Glutamatergic neuron (in vitro differentiated cells): ENCODE data around the gene SERPINH1. TPM values are rescaled to one million over a fixed set of nuclear protein-coding genes. Genes with fewer than 3 reads are reported as not detected.

ENCODE experiments used
- DNase-seq: peaks from one replicate; pipeline ENCODE4 v3.0.0; 2022
- H3K27ac Mint-ChIP-seq: one replicate; pipeline ENCODE4 v1.8.0; 2020; ENCODE audit warnings: mild to moderate bottlenecking, mixed read lengths, inconsistent platforms; ENCODE audit not compliant: unreplicated experiment
- H3K27me3 Mint-ChIP-seq: one replicate; pipeline ENCODE4 v1.8.0; 2020; ENCODE audit warnings: mild to moderate bottlenecking, moderate library complexity, mixed read lengths, inconsistent platforms; ENCODE audit not compliant: unreplicated experiment
- H3K36me3 Mint-ChIP-seq: one replicate; pipeline ENCODE4 v1.8.0; 2020; ENCODE audit warnings: mild to moderate bottlenecking, mixed read lengths, inconsistent platforms; ENCODE audit not compliant: unreplicated experiment
- H3K4me1 Mint-ChIP-seq: one replicate; pipeline ENCODE4 v1.8.0; 2020; ENCODE audit warnings: mild to moderate bottlenecking, low read depth, mixed read lengths, inconsistent platforms; ENCODE audit not compliant: unreplicated experiment
- H3K4me3 Mint-ChIP-seq: one replicate; pipeline ENCODE4 v1.8.0; 2020; ENCODE audit warnings: mild to moderate bottlenecking, mixed read lengths, inconsistent platforms; ENCODE audit not compliant: unreplicated experiment
- H3K9me3 Mint-ChIP-seq: one replicate; pipeline ENCODE4 v1.8.0; 2020; ENCODE audit warnings: mild to moderate bottlenecking, moderate library complexity, mixed read lengths, inconsistent platforms; ENCODE audit not compliant: unreplicated experiment
- total RNA-seq: library from RNA; stranded (reverse); fragmentation: NEBNext Ultra II Directional; extraction: Animal tissue kit (Norgen Biotek cat#: 25700); gene quantifications from one replicate; pipeline ENCODE4 v1.2.1, GENCODE V29; 2021; ENCODE audit not compliant: unreplicated experiment
- TF ChIP-seq, protein P1 (sequence below): fragments of 200-600 bp; sonication (generic); IDR thresholded peaks from one replicate; pipeline ENCODE4 v1.5.0; 2021; ENCODE audit not compliant: partially characterized antibody, unreplicated experiment

The SERPINH1 gene
- total RNA-seq, 1 donor from 2014 or later = 35.0 TPM

DNA sequence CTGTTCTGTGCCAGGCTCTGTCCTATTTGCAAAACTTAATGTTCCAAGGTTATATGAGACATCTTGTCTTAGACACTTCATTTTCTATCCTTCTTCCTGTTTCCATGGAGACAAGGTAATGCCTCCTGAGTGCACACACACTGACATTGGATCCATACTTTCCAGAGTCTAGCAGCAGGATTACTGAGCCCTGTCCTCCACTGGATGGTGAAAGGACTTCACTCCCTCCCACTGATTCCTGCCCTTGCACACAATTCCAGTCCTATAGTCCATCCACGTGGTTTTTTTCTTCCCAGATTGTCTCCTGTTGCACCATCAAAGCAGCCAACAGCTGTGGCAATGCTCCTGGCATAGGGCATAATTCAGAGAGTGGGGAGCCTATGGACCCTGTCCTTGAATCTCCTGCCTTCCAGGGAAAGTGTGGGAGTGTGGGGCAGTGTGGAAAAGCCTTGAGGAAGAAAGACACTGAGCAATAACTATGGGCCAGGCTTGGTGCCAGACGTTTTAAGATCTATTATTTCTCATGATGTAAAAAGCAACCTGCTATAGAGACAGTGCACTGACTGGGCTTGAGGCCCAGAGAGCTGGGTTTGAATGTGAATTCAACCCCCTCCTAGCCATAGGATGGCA is 31.3 kb downstream of the SERPINH1 start:
- Mint-ChIP-seq H3K27me3 (peaks cover 14% of the 10 kb centered on the region), H3K4me3 (no peak overlapping the region), H3K36me3 (no peaks in the 10 kb centered on the region), H3K9me3 (peaks cover 19% of the 10 kb centered on the region), H3K27ac (peak overlapping the region; percentile 42), H3K4me1 (peaks cover 39% of the 10 kb centered on the region)
- DNase-seq = no peak
- TF ChIP-seq, protein P1, sequence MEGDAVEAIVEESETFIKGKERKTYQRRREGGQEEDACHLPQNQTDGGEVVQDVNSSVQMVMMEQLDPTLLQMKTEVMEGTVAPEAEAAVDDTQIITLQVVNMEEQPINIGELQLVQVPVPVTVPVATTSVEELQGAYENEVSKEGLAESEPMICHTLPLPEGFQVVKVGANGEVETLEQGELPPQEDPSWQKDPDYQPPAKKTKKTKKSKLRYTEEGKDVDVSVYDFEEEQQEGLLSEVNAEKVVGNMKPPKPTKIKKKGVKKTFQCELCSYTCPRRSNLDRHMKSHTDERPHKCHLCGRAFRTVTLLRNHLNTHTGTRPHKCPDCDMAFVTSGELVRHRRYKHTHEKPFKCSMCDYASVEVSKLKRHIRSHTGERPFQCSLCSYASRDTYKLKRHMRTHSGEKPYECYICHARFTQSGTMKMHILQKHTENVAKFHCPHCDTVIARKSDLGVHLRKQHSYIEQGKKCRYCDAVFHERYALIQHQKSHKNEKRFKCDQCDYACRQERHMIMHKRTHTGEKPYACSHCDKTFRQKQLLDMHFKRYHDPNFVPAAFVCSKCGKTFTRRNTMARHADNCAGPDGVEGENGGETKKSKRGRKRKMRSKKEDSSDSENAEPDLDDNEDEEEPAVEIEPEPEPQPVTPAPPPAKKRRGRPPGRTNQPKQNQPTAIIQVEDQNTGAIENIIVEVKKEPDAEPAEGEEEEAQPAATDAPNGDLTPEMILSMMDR = no peak

DNA sequence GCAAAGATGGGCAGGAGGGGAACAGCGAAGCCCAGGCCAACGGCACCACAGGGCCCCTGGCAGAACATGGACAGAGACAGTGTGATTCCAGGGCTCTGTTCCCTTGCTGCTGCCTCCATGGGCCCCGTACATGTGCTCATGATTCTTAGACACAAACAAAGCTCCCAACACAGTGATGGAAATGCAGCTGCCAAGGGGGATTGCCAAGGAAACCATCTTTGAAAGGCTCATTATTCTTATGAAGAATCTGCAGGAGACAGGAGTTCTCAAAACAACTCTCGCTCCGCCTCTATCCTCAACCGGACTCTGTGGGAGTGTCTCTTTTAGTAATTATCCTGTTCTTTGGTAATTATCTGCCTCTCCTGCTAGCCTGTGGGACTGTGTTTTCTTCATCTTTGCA is 32.2 kb downstream of the SERPINH1 start:
- Mint-ChIP-seq H3K27me3 (peaks cover 14% of the 10 kb centered on the region), H3K36me3 (no peaks in the 10 kb centered on the region), H3K27ac (no peak overlapping the region), H3K4me3 (no peak overlapping the region), H3K4me1 (peaks cover 43% of the 10 kb centered on the region), H3K9me3 (peaks cover 14% of the 10 kb centered on the region)
- TF ChIP-seq, protein P1 = no peak
- no peak for DNase-seq

DNA sequence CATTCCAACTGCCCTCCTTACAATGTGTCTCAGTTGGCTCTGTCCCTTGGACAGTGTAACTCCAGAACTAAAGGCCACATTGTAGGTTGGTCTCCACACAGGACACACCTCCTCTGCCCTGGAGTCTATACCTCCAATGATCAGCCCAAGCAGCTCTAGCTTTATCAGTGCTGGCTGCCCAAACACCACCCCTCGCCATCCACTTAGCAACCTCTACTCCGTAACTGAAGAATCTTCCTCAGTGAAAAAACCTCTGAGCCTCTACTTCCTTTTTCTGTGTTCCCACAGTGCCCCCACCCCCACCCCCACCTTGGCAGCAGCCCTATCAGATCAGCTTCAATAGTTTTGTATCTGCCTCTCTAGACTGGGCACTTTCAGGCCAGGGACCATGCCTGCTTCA is 33.4 kb downstream of the SERPINH1 start:
- H3K4me1 Mint-ChIP-seq = peaks cover 37% of the 10 kb centered on the region
- no peak overlapping the region for H3K27ac Mint-ChIP-seq
- TF ChIP-seq, protein P1 = no peak
- no peak for DNase-seq
- peaks cover 14% of the 10 kb centered on the region for H3K27me3 Mint-ChIP-seq
- no peak overlapping the region for H3K4me3 Mint-ChIP-seq
- H3K9me3 Mint-ChIP-seq = peaks cover 13% of the 10 kb centered on the region
- no peaks in the 10 kb centered on the region for H3K36me3 Mint-ChIP-seq

GRCh38 chr11:75596914-75597313 is 34.9 kb downstream of the SERPINH1 start:
- Mint-ChIP-seq H3K36me3 (peaks cover 4% of the 10 kb centered on the region), H3K4me3 (no peak overlapping the region), H3K9me3 (peaks cover 12% of the 10 kb centered on the region), H3K27ac (no peak overlapping the region), H3K27me3 (peaks cover 12% of the 10 kb centered on the region), H3K4me1 (peaks cover 40% of the 10 kb centered on the region)
- no peak for DNase-seq
- TF ChIP-seq, protein P1 = no peak

DNA sequence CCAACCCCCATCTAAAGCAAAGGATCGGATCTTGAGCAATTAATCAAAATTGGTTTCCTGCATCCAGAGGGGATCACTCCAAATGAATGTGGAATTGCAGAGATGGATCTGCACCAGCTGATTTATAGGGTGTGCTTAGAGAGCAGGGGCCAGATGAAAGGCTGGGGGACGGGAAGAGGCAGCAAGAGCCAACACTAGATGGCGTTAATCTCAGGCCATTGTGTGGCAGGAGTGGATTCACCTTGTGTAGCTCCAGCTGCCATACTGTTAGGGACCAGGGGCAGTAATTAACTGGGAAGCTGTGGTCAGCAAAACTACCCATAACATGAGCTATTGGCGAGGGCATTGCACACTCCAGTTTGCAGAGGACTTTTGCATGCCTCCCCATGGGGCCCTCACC is 35.6 kb downstream of the SERPINH1 start:
- Mint-ChIP-seq H3K27ac (peak overlapping the region; percentile 67), H3K27me3 (peaks cover 11% of the 10 kb centered on the region), H3K4me3 (no peak overlapping the region), H3K4me1 (peaks cover 33% of the 10 kb centered on the region), H3K36me3 (peaks cover 8% of the 10 kb centered on the region), H3K9me3 (peaks cover 8% of the 10 kb centered on the region)
- TF ChIP-seq, protein P1 = no peak
- DNase-seq = peak; percentile 59
